Measurements from ENCODE around the gene CNGA3. TPM values are rescaled to one million over a fixed set of nuclear protein-coding genes. Genes with fewer than 3 reads are reported as not detected.

Gene CNGA3
- total and polyA plus RNA-seq, 2 donors (not counting 3 experiments of a cell fraction or from before 2014, with no cell fraction given), result not detected

GRCh38 chr2:98297817-98298682 lies 48.2 kb upstream of the CNGA3 start:
- H3K27me3 ChIP-seq (ENCODE audit: control insufficient read depth in 2 of 2, insufficient read depth in 2 of 2, low read length in 2 of 2), result no peaks in the 10 kb centered on the region
- no peak overlapping the region for H3K4me2 ChIP-seq (ENCODE audit: insufficient read depth, low read length)
- H3K4me3 ChIP-seq (replicated peaks in 1 of 3; ENCODE audit: insufficient read depth in 1 of 3, low read depth in 1 of 3, low read length in 3 of 3), result no peak overlapping the region
- peak overlapping the region; percentile 42 for H3K27ac ChIP-seq (ENCODE audit: insufficient read depth, low read depth, low read length)
- H3K9ac ChIP-seq (replicated peaks; ENCODE audit: extremely low read depth, insufficient read depth, low read length), result no peak overlapping the region
- TF ChIP-seq JUN (IDR thresholded peaks at IDR 0.05; ENCODE audit: borderline replicate concordance, insufficient read depth, insufficient read length, low read depth) (peak; percentile 49), EZH2 (IDR thresholded peaks at IDR 0.05; ENCODE audit: borderline replicate concordance, low read depth, low read length, severe bottlenecking) (no peak)
- H2AFZ ChIP-seq (ENCODE audit: low read depth, low read length), result no peak overlapping the region
- no peaks in the 10 kb centered on the region for H3K9me3 ChIP-seq (replicated peaks; ENCODE audit: control insufficient read depth, insufficient read depth, low read length)
- no peaks in the 10 kb centered on the region for H4K20me1 ChIP-seq (replicated peaks; ENCODE audit: control insufficient read depth, extremely low read depth, insufficient read depth, low read length)
- DNase-seq (ENCODE audit: low read depth, low spot score), result peak; percentile 44
- no peaks in the 10 kb centered on the region for H3K9me1 ChIP-seq (replicated peaks; ENCODE audit: control insufficient read depth, extremely low read depth, insufficient read depth, low read length)
- H3K36me3 ChIP-seq (ENCODE audit: control insufficient read depth in 2 of 2, extremely low read depth in 1 of 2, insufficient read depth in 2 of 2, low read length in 2 of 2), result no peaks in the 10 kb centered on the region
- FAIRE-seq, result peak; percentile 88
- peaks cover 30% of the 10 kb centered on the region for H3K4me1 ChIP-seq (ENCODE audit: control insufficient read depth, extremely low read depth, insufficient read depth, low read length)
- ChIA-PET CTCF (no interaction called here), POLR2A (interaction anchor here (0.6 kb wide), 1 partner anchor 1552 kb away, joined by 3 read pairs; no protein-coding TSS in a partner anchor)
- H3K79me2 ChIP-seq (ENCODE audit: control insufficient read depth, insufficient read depth, low read length), result no peaks in the 10 kb centered on the region
- dilution Hi-C loops (cut with MboI; ENCODE audit: extremely low pct_ligation_motif_present, low sequenced_read_pairs) (no loop called here), intact Hi-C loops (cut with micrococcal nuclease) (no loop called here)
- no TSS peak for BruUV-seq (replicated peaks)

GRCh38 chr2:98298683-98299164 lies 47.5 kb upstream of the CNGA3 start:
- Histone ChIP-seq H3K9me3 (replicated peaks; ENCODE audit: control insufficient read depth, insufficient read depth, low read length) (no peaks in the 10 kb centered on the region), H2AFZ (ENCODE audit: low read depth, low read length) (no peak overlapping the region), H4K20me1 (replicated peaks; ENCODE audit: control insufficient read depth, extremely low read depth, insufficient read depth, low read length) (no peaks in the 10 kb centered on the region), H3K36me3 (ENCODE audit: control insufficient read depth in 2 of 2, extremely low read depth in 1 of 2, insufficient read depth in 2 of 2, low read length in 2 of 2) (no peaks in the 10 kb centered on the region), H3K9me1 (replicated peaks; ENCODE audit: control insufficient read depth, extremely low read depth, insufficient read depth, low read length) (no peaks in the 10 kb centered on the region), H3K27me3 (ENCODE audit: control insufficient read depth in 2 of 2, insufficient read depth in 2 of 2, low read length in 2 of 2) (no peaks in the 10 kb centered on the region), H3K9ac (replicated peaks; ENCODE audit: extremely low read depth, insufficient read depth, low read length) (peak overlapping the region; percentile 27), H3K79me2 (ENCODE audit: control insufficient read depth, insufficient read depth, low read length) (no peaks in the 10 kb centered on the region), H3K4me3 (replicated peaks in 1 of 3; ENCODE audit: insufficient read depth in 1 of 3, low read depth in 1 of 3, low read length in 3 of 3) (no peak overlapping the region), H3K4me1 (ENCODE audit: control insufficient read depth, extremely low read depth, insufficient read depth, low read length) (peaks cover 30% of the 10 kb centered on the region), H3K27ac (ENCODE audit: insufficient read depth, low read depth, low read length) (peak overlapping the region; percentile 42), H3K4me2 (ENCODE audit: insufficient read depth, low read length) (no peak overlapping the region)
- dilution Hi-C loops (cut with MboI; ENCODE audit: extremely low pct_ligation_motif_present, low sequenced_read_pairs), result no loop called here
- POLR2A ChIA-PET, result interaction anchor here (0.6 kb wide), 1 partner anchor 1553 kb away, joined by 3 read pairs; no protein-coding TSS in a partner anchor
- CTCF ChIA-PET, result no interaction called here
- no TSS peak for BruUV-seq (replicated peaks)
- FAIRE-seq, result no peak
- intact Hi-C loops (cut with micrococcal nuclease), result no loop called here
- DNase-seq (ENCODE audit: low read depth, low spot score), result no peak
- TF ChIP-seq JUN (IDR thresholded peaks at IDR 0.05; ENCODE audit: borderline replicate concordance, insufficient read depth, insufficient read length, low read depth), result no peak
- no peak for TF ChIP-seq MAX (IDR thresholded peaks at IDR 0.05; ENCODE audit: insufficient read depth, insufficient read length)
- TF ChIP-seq, protein P1, sequence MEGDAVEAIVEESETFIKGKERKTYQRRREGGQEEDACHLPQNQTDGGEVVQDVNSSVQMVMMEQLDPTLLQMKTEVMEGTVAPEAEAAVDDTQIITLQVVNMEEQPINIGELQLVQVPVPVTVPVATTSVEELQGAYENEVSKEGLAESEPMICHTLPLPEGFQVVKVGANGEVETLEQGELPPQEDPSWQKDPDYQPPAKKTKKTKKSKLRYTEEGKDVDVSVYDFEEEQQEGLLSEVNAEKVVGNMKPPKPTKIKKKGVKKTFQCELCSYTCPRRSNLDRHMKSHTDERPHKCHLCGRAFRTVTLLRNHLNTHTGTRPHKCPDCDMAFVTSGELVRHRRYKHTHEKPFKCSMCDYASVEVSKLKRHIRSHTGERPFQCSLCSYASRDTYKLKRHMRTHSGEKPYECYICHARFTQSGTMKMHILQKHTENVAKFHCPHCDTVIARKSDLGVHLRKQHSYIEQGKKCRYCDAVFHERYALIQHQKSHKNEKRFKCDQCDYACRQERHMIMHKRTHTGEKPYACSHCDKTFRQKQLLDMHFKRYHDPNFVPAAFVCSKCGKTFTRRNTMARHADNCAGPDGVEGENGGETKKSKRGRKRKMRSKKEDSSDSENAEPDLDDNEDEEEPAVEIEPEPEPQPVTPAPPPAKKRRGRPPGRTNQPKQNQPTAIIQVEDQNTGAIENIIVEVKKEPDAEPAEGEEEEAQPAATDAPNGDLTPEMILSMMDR (IDR thresholded peaks at IDR 0.05; ENCODE audit: extremely low read depth in 1 of 2, insufficient read depth in 1 of 2, low read depth in 1 of 2, low read length in 2 of 2), result no peak
